GM12873 (cell line): ENCODE results near the gene TK2.

Experiments
- CTCF ChIP-seq: IDR thresholded peaks from 2 replicates; pipeline ENCODE4 v1.5.1; 2012; ENCODE audit warnings: low read depth, mild to moderate bottlenecking, moderate library complexity, low read length, control low read depth; ENCODE audit not compliant: insufficient read depth; ENCODE audit errors: missing control alignments

TK2 gene

GRCh38 chr16:66508914-66509496 lies 40.9 kb downstream of the TK2 start:
- TF ChIP-seq CTCF: no peak

- TF ChIP-seq CTCF: no peak
Observed at GRCh38 chr16:66508248-66508913, 41.5 kb downstream of the TK2 start.

- TF ChIP-seq CTCF: no peak
Observed at GRCh38 chr16:66507731-66508239, 42.1 kb downstream of the TK2 start.

- TF ChIP-seq CTCF: no peak
Observed at GRCh38 chr16:66503612-66504011, 46.3 kb downstream of the TK2 start.

GRCh38 chr16:66503030-66503429 lies 46.9 kb downstream of the TK2 start:
- no peak for TF ChIP-seq CTCF

GRCh38 chr16:66502020-66502913 lies 47.7 kb downstream of the TK2 start:
- TF ChIP-seq CTCF: no peak

GRCh38 chr16:66495440-66495839 lies 54.5 kb downstream of the TK2 start:
- no peak for TF ChIP-seq CTCF
